HCT116 (cell line): ENCODE measurements around the gene NGF.

ENCODE experiments used
- CTCF ChIP-seq, 3 experiments: fragments of 200-600 bp in 1 of 3; sonication (generic) in 1 of 3; IDR thresholded peaks in 2 of 3; conservative IDR thresholded peaks in 1 of 3; 2 replicates each; pipeline ENCODE4 v1.5.1; 2012 to 2017; ENCODE audit warnings: low read depth in 2 of 3, low read length in 2 of 3, antibody characterized with exemption in 1 of 3, borderline replicate concordance in 1 of 3, control low read depth in 1 of 3, mild to moderate bottlenecking in 1 of 3, mixed read lengths in 1 of 3, mixed run types in 1 of 3, moderate library complexity in 1 of 3; ENCODE audit not compliant: insufficient read depth in 1 of 3
- EZH2 ChIP-seq: fragments of 200-600 bp; sonication (generic); IDR thresholded peaks from 2 replicates; pipeline ENCODE4 v1.6.1; 2017; ENCODE audit warnings: antibody characterized with exemption, mixed run types
- EZH2phosphoT487 ChIP-seq: fragments of 200-600 bp; IDR thresholded peaks from 2 replicates; pipeline ENCODE4 v1.6.1; 2018; ENCODE audit warnings: antibody characterized with exemption, borderline replicate concordance
- FOSL1 ChIP-seq: IDR thresholded peaks from 2 replicates; pipeline ENCODE4 v1.6.1; 2012; ENCODE audit warnings: low read depth
- POLR2A ChIP-seq: IDR thresholded peaks from 2 replicates; pipeline ENCODE4 v1.7.0; 2011; ENCODE audit warnings: borderline replicate concordance; ENCODE audit not compliant: insufficient read depth, insufficient read length; ENCODE audit errors: extremely low read depth
- SRF ChIP-seq: IDR thresholded peaks from 2 replicates; pipeline ENCODE4 v1.6.1; 2012; ENCODE audit warnings: low read depth

GRCh38 chr1:115277276-115277675 lies 60.8 kb downstream of the NGF start:
- TF ChIP-seq EZH2: no peak
- TF ChIP-seq FOSL1: no peak
- TF ChIP-seq POLR2A: no peak
- no peak for TF ChIP-seq EZH2phosphoT487
- no peak for TF ChIP-seq CTCF (IDR thresholded peaks at IDR 0.05 in 2 of 3, conservative IDR thresholded peaks at IDR 0.05 in 1 of 3; ENCODE audit: borderline replicate concordance in 1 of 3, insufficient read depth in 1 of 3, low read depth in 2 of 3, low read length in 2 of 3)
- TF ChIP-seq SRF: no peak
